GM18520 (cell line): Measurements from ENCODE around the gene ARID1B.

ENCODE experiments used
- ATAC-seq: cut with Tn5 transposase; IDR thresholded peaks from one replicate; pipeline ENCODE4 v1.9.1; 2021; ENCODE audit not compliant: unreplicated experiment

Gene ARID1B

DNA sequence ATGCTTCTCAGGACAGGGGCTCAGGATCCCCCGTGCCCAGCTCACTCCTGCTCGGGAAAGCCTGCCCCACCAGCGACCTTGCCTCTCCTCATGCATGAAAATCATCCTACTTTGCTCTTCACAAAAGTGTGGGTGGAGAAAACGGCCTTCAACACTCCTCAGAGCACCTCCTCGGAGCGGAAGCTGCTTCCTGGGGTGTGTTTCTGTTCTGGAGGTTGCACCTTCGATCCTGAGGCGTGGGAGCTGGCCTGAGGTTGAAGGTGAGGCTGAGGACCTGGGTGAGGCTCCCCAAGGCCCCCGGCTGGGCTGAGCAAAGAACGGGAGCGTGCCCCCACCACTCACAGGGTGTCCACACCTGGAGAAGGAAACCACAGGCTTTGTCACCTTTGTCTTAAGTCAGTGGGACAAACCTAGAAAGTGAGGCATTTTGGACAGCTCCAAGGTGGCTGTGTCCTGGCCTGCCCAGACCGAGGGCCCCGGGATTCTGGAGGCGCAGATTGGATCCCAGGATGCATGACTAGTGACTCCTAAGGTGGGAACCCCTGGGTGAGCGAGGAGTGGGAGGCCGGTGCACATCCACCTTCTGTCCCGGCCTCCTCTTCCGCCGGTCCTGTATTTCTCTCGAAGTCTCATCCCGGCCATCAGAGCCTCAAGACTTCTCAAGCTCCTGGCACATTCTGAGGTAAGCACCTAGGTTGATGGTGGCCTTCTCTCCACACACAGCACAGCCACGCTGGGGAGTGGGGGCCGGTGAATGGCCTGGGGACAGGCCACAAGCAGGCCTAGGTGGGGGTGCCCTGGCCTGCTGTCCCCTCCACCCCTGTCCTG lies 441.4 kb downstream of the ARID1B start:
- no peak for ATAC-seq

DNA sequence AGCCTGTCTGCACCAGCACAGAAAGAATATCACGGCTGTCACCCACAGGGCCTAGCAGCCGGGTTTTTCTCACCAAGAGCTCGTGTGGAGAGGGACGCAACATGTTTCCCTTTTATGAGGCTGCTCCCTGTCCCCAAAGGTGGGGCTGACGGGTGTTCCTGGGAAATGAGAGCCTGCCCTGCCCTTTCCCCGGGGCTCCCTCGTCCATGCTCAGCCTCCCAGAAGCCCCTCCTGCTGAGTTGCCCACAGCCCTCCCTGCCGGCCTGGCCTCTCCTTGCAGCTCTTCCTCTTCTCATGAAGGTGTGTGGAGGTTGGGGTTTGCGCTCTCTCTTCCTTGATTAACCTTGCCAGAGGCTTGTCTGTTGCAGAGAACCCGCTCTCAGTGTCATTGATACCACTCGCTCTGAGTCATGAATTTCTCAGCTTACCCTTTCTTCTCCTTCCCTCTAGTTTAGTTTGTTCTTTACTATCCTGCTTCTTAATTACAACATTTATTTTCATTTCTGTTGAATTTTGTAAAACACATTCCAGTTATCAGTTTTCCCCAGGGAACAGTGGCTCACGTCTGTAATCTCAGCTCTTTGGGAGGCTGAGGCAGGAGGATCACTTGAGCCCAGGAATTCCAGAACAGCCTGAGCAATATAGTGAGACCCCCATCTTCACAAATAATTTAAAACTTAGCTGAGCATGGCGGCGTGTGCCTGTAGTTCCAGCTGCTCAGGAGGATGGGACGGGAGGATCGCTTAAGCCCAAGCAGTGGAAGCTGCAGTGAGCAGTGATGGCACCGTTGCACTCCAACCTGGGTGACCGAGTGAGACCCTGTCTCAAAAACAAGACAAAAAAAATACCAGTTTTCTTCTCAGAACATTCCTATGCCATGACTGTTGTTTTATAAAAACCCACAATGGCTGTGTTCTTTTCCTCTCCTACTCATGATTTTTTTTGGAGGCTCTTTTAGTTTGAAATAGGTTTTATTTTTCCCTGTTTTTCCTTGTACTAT lies 442.3 kb downstream of the ARID1B start:
- ATAC-seq = no peak

DNA sequence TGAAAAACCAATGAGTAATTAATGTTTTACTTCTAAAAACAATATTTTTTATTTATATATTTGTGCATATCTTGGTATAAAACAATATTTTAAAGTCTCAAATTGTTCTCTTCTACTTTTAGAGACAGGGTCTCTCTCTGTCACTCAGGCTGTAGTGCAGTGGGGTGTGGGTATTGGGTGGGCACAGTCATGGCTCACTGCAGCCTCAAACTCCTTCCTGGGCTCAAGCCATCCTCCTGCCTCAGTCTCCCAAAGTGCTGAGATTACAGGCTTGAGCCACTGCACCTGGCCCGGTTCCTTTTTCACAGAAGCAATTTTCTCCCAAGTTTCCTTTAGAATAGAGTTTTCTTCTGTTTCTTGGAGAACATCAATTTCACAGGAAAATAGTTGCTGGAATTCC lies 443.3 kb downstream of the ARID1B start:
- no peak for ATAC-seq

DNA sequence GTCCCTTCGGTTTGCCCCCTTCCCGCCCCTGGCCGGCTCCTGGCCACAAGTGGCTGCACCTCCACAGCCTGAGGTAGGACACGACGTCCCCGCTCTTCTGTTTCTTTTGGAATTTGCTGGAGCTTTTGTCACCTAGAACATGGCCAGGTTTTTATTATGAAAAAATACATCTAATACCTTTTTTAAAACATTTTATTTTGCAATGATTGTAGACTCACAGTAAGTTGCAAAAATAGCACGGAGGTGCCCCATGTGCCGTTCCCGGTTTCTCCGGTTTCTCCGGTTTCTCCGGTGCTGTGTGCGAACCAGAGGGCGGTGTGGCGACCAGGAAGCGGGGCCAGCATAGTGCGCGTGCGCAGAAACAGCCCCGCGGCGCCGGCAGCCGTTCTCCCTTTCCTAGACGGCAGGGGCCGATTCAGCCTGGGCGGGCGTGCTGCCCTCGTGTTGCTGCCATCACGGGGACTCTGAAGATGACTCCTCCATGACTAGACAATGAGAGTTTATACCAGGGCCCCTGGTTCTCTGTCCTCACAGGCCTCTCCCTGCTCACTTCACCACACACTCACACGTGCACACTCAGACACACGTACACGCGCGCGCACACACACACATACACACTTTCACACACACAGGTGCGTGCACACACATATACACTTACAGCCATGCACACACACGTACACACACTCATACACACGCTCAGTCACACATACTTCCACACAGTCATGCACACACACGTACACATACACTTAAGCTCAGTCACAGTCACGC lies 444.1 kb downstream of the ARID1B start:
- peak; percentile 38 for ATAC-seq

DNA sequence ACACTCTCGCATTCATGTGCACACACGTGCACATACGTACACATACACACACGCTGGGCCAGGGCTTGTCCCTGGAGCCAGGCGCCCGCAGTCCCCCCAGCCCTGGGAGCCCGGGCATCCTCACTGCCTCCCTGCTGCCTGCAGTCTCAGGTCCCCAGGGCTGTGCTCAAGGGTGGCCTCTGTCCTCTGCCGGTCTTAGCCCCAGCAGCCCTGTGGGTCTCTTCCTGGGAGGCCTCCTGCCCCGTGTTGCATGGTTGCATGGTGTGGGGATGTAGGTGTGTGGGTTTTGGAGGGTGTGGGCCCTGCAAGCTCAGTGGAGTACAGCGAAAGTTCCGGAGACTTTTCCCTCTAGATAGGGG lies 444.6 kb downstream of the ARID1B start:
- ATAC-seq = no peak

DNA sequence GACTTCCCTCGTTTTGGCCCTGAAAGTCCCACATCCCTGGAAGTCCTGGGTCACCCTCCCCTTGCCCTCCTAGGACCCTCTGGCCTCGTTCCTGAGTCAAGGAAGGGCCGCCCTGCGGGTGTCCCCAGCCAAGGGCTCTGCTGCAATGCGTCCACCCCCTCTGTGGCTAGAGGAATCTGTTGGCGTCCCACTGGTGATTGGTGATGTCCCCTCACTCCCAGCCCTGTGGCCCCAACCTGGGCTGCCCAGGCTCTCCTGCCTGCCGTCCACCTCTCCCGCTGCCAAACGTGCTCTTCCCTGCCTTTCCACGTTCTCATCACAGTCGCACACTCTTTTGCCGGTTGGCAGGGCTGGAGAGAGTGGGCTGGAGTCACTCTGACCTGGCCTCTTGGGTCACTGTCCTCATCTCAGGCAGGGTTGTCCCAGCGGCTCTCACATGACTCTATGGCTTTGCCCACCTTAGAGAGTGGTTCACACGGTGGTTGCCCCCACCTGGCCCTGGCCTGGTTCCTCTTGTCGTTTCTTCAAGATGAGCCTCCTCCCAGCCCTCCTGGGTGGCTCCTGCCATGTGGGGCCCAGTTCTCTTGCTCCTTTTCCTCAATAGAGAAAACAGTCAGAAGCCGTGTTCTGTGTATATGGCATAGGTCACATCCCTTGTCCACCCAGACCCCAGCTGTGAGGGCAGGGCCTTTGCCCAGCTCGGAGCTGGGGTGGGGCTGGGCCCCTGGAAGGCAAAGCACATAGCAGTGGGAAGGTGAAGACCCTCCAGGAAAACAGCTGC lies 445.2 kb downstream of the ARID1B start:
- no peak for ATAC-seq

DNA sequence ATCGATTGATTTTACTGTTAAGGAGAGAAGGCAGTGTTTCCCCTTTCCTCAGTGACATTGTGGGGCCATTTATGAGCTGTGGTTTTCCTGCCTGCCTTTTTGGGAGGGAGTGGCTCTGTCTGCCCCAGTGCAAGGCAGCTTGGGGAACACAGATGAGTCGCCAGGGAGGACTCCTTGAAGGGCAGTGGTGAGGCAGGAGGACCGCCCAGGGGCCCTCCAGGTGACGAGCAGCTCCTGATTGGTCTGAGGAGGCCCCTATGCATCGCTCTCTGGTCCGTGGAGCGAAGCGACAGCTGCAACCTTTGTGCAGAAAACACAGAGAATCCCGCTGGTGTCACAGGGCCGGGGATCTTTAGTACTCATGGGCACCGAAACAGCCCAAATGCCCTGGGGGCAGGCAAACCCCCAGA lies 445.8 kb downstream of the ARID1B start:
- ATAC-seq = no peak

DNA sequence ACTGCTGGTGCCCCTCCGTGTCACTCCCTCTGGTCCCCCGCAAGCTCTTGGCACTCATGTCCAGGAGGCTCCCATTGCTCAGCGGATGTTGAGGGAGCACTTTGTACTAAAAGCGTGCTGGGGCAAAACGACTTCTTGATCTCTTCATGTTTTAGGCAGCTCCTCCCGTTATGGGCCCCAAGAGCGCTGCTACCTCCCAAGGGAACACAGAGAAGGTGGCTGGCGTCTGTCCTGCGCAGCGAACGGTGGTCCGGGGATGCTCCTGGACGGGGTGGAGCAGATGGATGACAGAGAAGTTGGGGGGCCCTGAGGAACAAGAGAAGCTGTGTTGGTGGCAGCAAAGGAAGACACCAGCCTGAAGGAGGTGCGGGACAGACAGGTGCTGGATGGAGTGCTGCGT lies 446.3 kb downstream of the ARID1B start:
- ATAC-seq = no peak

DNA sequence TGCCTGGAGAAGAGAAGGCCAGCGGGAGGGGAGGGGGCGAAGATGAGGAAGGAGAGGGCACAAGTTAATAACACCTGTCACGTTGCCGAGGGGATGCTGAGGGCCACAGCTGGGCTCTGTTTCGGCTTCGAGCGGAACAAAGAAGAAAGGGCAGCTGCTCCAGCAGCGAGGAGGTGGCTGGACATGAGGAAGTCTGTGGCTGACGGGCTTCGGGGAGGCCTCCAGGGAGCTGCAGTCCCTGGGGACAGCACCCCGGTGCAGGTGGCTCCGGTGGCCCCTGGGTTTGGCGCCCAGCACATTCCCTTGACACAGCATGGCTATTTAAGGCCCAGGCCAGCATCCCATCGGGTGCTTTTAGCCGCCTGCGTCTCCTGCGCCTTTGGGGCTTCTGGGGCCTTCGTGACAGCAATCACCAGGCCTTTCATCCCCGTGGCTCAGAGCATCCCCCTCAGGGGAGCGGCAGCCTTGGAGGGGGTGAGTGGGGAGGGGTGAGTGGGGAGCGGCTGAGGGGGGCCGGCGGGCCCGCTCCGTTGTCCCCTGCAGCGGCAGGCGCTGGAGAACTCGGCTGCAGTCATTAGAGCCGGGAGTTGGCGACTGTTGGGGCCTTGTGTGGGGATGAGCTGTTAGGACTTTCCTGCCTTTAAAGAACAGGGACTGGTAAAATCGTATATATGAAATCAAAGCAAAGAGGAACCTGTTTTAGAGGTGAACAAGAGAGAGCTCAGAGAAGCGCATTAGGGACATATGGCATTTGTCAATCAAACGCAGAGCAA lies 447.2 kb downstream of the ARID1B start:
- ATAC-seq = no peak

DNA sequence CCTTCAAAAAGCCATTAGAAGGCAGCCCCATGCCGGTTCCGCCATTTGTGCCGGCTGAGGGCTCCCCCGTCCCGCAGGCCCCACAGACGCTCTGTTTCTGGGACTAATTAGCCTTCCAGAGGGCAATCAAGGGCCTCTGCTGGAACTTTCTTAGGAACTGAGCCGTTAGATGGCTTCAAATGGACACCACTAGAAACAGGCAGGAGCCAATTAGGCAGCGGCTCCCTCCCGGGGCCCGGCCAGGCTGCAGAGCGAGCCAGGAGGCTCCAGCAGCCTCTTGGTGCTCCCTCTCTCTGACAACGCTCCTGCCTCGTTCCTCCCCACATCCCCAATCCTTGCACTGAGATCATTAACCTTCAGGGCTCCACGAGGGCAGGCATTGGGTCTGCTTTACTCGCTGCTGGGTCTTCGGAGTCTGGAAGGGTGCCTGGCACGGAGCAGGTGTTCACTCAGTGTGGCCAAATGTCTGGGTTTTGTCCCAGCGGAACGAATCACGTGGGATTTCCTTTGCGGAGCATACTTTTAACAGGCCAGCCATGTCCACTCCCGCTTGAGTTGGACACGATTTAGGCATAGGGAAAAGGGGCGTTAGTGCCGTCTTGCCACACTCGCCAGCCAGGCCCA lies 447.9 kb downstream of the ARID1B start:
- no peak for ATAC-seq

DNA sequence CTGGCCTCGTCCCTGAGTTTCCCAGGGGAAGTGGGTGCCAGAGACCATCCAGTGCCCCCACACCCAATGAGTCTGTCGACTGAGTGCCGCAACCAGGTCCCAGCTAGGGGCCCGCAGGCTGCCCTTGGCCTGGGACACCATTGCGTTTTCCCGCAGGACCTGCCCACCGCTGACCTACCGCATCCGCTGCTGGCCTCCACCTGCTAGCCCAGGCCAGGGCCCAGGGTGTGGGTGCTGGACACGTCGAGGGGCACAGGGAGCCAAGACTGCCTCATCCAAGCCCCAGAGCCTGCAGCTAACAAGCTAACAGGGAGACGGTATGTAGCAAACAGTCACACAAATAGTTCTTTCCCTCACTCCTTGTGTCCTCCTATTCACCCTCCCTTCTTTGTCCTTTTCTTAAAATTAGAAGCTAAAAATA lies 448.4 kb downstream of the ARID1B start:
- no peak for ATAC-seq

DNA sequence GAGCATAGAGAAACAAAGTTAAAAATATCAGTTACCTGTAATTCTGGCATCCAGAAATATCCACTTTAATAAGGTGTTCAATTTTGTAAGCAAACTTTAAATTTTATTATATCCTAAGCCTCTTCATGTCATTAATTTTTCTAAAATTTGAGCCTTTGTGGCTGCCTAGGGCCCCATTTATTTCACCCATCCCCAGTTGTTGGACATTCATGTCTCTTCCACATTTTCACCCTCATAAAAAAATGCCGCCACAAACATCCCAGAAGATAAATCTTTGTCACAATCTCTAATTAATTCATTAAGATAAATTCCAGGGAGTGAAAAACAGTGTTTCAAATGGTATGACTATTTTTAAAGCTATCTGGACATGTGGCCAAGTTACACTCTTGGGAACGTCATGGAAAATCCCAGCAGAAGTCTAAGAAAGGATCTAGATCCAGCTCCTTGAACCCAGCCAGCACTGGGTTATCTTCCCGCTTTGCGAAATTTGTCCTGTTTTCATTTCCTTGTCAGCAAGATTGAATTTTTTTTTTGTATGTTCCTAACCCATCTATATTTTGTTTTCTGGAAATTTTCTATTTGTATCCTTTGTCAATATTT lies 448.9 kb downstream of the ARID1B start:
- ATAC-seq = no peak

DNA sequence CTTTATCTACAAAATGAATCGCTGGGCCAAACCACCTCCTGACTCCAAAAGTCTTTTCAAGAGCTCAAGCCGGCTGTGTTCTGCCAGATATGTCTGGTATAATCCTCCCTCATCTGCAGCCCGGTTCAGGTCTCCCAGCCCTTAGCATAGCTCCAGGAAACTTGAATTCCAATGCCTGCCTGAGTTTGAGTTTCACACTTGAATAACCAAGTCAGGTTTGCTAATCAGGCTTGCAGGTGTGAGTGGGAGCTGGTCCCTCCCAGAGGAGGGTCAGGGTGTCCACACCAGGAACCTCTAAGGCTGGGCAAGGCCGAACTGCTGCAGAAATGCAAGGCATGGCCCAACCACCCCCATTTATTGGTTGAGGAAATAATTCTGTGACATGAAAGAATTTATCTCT lies 449.6 kb downstream of the ARID1B start:
- no peak for ATAC-seq

DNA sequence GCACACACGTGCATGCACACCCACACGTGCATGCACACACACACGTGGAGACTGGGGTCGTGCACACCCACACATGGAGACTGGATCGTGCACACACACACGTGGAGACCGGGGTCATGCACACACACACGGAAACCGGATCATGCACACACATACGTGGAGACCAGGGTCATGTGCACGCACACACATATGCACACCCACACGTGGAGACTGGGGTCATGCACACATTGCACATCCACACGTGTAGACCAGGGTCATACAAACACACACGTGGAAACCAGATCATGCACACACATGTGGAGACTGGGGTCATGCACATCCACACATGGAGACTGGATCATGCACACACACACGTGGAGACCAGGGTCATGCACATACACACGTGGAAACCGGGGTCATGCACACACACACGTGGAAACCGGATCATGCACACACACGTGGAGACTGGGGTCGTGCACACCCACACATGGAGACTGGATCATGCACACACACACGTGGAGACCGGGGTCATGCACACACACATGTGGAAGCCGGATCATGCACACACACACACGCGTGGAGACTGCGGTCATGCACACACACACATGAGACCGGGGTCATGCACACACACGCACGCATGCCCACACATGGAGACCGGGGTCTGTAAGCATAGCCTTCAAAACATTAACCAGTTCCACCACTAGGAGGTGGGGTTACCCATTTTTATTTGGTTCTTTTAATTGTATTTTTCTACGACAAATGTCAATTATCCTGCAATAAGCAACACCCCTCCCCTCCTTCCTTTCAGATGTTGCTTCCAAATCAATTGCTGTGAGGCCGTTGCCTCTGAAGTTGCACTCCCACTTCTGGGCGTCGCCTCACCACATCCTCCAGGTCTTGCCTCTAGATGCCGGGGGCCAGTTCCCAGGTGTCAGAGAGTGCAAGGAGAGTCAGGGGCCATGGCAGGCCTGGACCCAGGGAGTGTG lies 450.3 kb downstream of the ARID1B start:
- no peak for ATAC-seq

DNA sequence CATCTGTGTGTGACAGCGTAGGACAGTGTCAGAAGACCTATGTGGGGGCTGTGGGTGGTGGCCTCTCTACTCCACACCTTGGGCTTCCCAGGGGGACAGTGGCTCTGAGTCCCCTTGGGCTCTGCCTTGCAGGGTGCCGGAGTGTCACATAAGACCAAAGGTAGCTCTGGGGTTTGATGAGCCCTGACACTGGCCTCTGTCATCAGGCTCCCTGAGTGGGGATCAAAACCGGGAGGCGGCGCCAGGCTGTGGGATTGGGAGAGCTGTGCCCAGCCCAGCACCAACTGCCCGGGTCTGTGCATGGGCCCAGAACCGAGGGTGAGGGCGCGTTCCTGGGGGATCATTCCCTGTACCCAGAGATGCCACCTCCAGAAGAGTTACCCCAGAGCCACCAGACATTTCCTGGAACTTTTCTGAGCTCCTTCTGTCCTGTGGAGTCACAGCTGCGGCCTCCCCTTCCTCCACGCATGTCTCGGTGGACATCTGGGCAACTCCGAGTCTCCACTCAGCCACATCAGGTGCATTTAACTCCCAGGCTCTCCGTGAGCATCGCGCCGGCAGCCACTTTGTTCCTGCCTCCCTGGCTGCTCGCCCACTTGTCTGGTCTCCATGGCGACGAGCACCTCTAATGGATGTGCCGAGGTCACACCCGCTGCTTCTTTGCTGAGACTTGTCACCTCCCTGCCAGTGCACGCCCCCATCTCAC lies 451.4 kb downstream of the ARID1B start:
- ATAC-seq = no peak

DNA sequence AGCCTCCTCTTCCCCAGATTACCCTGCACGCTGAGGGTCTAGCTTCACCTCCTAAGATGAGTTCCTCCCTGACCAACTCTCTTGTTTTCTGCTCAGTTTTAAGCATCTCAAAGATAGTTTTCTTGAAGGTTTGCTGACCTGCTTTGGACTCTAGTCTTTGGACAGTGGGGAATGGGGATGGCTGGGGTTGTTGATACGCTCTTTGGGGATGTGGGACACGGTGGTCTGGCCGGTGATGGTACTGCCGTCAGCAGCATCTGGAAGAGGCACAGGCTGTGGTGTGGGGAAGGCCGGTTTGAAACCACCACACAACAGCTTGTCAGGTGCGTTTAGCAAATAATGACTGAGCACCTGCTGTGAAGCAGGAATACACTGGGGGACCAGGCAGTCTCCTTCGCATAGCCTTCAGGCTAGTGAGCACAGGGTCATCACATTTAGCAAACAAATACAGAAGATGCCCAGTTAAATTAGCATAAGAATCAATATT lies 452.0 kb downstream of the ARID1B start:
- no peak for ATAC-seq

DNA sequence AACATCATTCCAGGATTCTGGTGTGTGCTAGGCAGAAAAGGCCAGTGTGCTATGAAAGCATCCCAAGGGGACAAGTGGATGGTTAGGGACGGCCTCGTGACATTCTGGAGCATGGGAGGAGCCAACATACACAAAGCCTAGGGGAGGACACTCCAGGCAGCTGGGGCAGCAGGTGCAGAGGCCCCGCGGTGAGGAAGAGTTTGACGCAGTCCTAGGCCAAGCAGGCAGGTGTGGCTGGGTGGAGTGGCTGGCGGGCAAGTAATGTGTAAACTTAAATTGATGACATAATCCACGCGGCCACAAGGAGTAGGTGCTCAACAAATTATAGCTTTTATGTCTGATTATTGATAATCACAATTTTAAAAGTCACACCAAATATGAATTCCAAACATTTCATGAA lies 452.5 kb downstream of the ARID1B start:
- ATAC-seq = no peak
